Cerebellar cortex (tissue), 1 donor: ENCODE results near the gene SLC9A1.

Experiments
- DNase-seq: peaks from one replicate; pipeline ENCODE4 v3.0.0-alpha.2; 2015; ENCODE audit warnings: low spot score

Gene SLC9A1

DNA sequence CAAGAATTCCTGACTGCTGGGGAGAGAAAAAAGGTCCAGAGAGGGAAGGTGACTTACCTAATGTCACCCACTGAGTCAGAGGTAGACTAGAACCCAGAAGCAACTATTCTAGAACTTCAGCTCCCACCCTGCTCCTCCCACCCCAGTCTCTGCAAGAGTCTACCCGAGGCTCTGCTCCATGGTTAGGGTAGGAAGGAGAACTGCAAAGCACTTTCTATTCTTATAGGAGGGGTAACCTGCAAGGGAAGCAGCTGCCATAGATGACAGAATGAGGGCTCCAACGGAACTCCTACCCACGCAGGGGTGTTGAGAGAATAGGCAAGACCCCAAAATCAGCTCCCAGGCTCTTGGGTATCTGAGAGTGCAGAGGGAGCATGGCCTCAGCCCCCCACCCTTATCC is 4.3 kb downstream of the SLC9A1 start:
- no peak for DNase-seq

DNA sequence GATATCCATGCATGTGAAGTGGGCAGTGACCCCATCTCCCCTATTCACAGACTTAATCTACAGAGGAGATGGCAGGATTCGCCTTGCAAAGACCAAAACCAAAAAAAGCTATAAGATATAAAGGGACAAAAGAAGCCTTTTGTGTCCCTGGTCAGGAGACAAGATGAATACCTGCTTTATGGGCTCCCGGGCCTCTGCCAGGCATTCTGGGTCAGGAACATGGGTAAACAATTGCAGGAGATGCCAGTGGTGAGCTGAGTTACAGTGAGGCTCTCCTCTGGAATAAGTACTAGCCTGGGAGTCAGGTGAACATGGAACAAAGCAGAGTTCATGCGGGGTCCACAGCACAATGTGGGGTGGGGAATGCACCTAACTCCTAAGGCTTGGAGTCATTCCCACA is 4.7 kb downstream of the SLC9A1 start:
- no peak for DNase-seq

DNA sequence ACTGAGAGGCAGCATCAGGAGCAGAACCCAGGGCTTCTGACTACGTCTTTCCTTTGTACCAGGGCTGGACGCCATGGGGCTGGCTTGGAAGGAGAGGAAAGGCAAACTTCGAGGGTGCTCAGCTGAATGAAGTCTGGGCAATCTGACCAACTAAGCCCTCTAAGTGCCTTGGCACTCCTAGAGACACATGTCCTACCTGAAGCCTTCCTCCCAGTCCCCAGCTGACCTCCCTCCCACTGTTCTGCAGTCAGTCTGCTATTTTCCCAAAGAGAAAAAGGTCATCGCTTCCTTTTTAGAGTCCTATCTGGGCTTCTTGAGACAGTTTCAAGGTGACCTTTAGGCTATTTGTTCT is 5.2 kb downstream of the SLC9A1 start:
- DNase-seq, result no peak

DNA sequence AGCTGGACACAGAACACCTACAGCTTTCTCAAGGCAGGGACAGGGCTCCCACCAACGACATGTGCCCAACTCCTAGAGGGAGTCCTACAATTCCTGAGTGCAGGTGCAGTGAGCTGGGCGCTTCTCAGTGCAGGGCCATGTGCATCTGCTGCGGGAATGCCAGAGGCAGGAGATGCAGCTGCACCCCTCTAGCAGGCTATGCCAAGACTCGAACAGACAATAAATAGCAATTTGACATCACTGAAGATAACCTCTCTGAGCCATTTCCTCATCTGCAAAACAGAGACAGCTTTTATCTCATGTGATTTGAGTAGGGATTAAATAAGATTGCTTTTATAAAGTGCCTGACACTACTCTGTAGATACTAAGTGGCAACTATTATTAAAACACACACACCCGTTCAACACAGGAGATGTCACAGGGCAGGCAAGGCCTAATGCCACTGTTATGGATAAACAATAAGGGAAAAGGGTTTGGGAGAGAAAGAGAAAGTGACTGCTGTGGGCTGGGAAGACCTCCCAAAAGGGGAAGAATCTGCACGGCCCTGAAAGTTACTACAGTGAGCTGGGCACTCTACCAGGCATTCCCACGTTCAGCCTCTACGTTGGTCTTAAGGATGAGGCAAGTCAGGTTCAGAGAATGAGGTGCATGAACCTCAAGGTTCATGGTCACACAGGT is 5.7 kb downstream of the SLC9A1 start:
- no peak for DNase-seq

DNA sequence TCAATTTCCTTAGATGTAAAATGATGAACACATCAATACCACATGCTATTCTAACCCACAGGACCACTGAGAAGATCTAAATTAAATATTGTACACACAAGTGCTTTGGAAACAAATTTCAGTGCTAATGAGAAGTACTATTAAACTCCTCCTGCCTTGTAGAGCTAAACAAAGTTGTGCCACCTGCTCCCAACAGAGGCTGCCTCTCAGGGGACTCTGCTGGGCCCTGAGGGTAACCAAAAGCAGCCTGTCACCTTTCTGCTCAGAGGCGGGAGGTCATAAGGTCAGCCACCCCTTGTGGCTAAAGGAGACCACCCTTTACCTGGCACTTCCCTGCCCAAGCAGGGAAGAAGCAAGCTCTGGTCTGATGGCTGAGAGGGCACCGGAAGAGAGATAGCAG is 6.3 kb downstream of the SLC9A1 start:
- DNase-seq, result no peak

DNA sequence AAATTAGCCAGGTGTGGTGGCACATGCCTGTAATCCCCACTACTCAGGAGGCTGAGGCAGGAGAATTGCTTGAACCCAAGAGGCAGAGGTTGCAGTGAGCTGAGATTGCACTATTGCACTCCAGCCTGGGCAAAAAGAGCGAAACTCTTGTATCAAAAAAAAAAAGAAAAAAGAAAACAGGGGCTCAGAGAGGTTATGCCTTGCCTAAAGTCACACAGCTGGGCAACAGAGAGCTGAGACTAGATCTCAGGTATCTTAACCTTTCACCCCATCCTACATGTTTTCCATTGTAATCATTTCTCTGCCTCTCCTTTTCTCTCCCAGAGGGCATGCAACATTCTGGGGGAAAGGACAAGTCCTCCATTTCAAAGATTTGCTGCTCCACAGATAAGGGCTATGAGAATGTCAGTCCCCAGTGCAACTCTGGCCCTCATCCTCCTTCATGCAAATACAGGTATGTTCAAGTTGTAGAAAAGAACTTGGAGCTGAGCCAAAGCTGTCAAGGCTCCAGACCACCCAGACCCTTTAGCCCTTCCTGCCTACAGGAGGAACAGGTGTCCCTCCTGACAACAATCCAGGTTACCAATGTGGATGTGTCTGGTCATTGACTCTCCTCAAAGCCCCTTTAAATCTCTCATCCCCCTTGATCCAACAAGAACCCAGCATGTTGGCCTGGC is 6.9 kb downstream of the SLC9A1 start:
- DNase-seq, result no peak

DNA sequence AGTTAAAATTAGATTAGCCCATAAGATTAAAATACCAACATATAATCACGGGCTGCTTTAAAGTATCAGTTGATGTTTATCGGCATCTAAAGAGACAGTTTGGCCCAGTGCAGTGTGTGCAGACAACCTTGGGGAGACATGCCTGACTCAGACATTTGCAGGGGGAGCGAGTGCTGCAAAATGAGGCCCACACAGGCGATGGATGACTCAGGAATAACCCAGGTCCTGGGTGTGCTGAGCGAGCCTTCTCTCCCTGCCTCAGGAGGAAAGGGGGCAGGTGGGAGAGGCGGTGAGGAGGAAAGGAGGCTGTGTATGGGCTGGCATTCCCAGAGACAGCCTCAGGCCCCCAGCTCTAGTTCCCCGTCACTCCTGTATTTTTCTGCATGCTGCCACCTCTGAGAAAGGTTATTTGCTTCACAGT is 9.0 kb downstream of the SLC9A1 start:
- no peak for DNase-seq

DNA sequence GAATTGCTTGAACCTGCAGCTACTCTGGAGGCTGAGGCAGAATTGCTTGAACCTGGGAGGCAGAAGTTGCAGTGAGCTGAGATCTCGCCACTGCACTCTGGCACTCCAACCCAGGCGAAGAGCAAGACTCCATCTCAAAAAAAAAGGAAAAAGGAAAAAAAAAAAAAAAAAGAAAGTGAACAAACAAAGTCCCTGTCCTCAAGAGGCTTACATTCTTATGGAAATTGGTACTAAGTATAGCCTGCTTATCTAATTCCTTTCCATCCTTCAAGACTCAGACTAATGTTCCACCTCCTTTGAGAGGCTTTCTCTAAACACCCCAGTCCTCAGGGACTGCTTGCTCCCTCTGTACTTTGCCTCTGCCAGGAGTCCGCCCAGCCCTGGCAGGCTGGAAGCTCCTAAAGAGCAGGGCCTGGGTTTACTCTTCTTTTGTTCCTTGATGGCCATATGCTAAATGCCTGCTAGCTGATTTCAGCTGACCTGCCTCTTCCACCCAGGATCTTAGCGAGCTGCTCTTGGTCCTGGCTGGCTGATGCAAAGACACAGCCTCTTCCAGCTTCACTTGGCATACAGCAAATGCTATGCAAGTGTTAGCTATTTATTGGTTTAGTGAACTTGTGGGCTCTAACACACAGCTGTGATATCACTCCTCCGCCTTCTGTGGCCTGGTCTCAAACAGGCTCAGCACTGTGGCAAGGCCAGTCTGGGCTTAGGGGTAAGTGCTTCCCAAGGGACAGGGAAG is 9.8 kb downstream of the SLC9A1 start:
- DNase-seq, result no peak

DNA sequence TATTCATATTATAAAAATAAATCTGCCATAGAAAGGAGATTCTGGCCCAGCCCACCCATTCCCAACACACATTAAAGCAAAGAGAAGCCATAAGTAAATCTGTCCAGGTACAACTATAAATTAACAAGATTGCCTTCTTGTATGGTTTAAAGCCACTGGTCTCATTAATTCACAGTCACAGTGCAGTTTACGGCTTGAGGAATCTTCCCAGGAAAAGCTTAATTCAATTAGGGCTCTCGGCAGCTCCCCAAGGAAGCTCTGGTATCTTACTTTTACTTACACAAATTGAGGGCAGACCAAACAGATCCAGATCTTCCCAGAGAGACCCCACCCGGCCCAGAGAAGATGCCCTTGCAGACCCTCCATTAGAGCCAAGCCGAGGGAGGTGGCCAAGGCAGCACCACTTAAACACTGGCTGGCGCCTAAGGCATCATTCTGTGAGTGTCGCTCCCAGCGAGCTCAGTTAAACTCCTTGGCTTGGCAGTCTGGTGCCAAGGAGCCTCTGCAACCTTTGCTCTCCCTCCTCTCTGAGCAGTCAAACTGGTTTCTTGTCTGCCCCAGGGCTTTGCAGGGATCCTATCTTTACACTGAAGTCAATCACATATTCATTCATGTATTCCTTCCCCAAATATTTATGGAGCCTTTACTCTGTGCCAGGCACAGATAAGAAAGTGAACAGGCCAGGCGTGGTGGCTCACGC is 10.7 kb downstream of the SLC9A1 start:
- no peak for DNase-seq

DNA sequence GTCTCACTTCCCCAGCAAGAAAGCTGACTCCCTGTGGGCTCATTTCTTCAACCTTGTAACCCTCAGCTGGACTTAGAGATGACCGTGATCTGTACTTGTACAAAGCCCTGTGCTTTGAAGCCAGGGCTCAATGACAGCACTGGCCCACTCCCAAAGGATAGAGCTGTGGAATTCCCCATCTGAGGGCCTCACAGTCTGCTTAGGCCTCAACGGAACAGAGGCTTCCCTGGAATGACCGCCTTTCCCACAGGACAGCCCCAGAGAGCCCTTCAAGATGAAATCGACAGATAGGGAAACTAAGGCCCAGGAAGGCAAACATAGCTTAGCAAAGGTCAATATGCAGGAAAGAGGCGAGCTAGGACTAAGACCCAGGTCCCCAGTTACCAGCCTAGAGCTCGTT is 11.5 kb downstream of the SLC9A1 start:
- DNase-seq, result no peak

DNA sequence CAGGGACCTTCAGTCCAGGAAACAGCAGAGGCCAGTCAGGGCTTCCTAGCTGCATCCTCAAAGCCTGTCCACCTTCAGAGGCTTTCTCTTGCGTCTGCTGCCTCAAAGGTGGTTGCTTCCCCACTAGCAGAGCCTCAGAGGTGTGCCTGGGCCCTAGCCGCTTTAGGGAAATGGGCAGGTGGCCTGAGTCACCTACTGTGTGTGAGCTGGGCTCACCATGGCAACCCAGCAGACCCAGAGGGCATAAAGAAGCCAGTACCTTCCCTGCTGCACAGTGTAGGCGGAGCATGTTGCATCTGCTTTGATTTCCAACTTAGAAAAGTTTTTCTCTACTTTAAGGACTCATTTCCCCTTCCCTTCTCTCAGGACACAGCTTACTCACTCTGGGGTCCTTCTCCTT is 12.5 kb downstream of the SLC9A1 start:
- DNase-seq, result no peak

DNA sequence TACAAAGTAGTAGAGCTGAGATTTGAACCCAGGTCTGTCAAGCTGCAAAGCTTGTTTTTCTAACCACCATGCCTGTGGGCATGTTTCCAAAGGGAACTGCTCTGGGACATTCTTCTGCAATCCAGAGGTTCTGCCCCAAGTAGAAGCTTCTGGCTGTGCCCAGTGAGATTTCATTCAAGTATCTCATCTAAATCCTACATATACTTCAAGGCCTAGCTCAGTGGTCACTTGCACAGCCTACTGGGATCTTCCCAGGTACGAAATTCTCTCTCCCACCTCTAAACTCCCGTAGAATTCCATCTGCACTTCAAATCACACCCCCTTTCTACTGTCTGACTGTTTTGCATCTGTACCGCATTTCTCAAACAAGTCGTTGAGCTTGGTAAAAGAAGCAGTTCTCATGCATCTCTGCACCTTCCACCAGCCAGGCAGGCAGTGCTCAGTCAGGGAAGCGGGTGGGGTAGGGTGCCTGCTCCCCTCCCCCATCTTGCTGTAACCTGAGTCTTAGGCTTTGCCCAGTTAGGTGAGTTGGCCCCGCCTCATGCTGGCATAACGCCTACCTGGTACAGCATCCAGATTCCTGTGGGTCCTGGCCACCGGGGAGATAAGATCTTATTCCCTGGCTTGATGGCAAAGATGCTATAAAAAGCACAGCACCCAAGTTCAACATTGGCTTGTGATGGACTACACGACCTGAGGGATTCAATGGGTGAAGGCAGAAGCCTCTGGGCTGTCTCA is 13.5 kb downstream of the SLC9A1 start:
- DNase-seq, result no peak

DNA sequence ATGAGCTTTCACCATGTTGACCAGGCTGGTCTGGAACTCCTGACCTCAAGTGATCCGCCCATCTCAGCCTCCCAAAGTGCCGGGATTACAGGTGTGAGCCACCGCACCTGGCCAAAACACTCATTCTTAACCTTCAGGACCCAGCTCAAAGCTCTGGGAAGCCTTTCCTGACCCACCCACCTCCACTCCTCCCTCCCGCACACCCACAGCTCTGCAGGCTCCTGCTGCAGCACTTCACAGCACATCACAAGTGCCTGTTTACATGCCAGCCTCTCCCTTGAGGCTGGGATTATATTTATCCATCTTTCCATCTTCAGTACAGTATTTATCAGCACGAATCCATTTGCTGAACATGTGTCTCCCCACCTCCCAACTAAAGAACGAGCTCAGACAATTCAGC is 14.9 kb downstream of the SLC9A1 start:
- no peak for DNase-seq

DNA sequence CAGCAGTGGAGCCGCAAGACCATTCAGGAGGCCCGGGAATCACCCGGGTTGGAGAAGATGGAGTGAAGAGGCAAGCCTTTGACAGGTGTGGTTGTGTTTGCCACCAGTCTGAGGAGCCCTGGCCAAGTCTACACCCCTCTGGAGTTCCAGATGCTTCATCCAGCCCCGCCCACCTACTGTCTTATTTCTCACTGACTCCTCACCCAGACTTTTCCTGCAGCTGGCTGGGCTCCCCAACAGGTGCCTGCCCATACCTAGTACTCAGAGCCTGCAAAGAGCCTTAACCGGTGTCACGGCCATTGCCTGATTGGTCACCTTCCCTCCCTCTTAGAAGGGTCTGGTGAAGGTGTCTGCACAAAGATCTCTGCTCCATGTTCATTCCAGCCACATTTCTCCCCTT is 16.0 kb downstream of the SLC9A1 start:
- DNase-seq, result no peak

DNA sequence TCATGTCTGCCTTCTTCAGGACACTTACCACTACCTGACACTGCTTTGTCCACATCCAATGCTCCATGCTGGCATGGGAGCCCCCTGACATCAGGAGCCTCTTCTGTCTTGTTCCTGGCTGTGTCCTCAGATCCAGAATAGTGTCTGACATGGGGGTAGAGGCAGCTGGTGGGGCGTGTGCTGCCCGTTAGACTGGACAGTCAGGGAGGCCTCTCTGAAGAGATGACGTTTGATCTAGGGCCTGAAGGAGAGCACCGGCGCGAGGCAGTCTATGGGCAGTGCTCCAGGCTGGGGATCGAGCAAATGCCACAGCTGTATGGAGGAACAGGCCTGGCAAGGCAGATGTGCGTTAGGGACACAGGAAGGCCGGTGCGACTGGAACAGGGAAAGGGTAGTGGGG is 16.6 kb downstream of the SLC9A1 start:
- no peak for DNase-seq

DNA sequence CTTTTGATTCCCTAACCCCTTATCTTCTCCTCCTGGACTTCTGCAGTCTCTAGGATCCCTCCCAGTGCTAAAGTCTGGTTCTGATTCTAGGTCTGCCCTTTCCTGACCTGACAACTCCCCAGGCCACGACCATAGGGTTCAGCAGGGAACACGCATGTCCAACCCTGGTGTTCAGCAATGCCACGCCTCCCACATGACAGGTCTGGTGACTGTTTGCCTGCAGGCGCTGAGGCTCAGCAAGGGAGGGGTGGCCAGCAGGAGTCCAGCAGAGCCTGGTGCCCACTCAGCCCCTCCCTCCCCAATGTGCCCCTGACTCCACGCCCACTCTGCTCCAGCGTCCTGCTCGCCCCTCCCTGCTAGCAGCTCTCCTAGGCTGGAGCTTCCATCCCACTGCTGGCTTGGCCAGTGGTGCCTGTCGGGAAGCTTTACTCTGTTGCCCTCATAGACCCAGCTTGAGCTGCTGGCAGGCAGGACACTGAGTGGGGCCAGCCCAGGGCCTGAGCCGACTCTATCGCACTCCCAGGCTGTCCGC is 17.3 kb downstream of the SLC9A1 start:
- DNase-seq, result no peak

DNA sequence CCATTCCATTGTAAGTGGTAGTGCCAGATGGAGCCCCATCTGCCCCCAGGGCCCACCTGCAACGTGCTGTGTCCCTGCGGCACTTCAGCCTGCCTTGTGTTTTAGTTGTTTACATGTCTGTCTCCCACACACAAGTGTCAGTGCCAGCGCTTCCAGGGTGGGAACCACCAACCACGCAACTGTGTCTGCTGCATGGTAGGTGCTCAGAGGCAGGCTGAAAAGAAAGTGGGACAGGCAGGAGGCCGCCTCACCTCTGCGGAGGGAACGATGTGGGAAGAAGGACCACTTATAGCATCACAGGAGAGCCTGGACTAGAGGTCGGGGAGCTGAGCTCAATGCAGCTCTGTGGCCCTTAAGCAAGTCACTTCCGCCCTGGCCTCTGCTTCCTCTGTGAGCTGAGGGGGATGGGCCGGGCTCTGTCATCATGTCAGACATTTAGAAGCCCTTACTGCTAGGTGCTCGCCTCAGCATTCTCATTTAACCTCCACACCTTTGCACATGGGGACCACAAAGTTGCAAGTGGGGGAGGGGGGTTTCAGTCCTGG is 17.9 kb downstream of the SLC9A1 start:
- DNase-seq, result peak; percentile 63

DNA sequence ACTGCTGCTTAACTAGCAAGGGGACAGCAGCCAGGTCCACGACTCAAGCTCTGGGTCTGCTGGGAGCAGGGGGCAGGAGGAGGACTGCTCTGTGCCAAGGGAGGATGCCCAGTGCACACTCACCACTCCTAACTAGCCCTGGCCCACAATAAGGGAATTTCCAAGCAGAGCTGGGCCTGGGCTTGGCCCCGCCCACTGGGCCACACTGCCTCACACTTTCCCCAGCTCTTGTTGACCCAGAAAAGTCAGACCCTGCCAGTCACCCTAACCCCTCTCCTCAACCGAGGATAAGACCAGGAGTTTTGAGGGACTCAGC is 18.7 kb downstream of the SLC9A1 start:
- no peak for DNase-seq

DNA sequence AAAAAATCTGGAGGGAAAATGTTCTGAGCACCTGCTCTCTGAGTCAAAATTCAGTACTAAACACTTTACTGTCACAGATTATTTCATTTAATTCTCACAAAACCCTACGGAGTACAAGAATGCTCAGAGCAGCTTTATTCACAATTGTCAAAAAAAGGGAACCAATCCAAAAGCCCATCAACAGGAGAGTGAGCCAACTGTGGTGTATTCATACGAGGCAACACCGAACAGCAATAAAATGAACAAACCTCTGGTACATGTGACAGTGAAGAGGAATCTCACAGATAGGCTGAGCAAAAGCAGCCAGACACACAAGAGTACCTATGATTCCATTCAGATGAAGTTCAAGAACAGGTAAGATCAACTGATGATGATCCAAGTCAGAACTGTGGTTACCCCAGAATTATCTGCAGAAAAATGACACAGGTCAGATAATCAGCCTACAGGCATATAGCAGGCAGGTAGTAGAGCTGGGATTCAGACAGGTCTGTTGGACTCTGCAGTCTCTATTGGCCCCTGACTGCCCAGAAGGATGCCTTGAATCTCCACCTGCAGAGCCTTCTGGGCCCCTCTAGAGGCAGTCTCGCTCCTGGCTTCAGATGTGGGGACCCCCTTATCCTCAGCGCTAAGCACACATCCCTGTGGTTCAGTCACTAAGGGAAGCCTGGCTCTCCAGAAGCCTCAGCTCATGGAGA is 19.2 kb downstream of the SLC9A1 start:
- no peak for DNase-seq

DNA sequence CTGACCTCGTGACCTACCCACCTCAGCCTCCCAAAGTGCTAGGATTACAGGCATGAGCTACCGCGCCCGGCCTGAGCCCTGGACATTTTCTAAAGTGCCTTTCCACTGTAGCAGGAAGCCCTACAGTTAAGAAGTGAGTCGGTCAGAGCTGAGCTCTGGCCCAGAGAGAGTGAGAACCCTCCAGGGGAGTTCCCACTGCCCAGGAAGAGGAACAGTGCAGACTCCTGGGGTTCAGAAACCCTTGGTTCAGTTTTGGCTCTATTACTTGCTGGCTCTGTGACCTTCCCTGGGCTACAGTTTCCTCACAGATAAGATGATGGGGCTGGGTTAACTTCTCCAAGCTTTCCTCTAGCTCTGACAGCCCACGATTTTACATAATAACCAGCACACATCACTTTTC is 20.9 kb downstream of the SLC9A1 start:
- DNase-seq, result no peak

DNA sequence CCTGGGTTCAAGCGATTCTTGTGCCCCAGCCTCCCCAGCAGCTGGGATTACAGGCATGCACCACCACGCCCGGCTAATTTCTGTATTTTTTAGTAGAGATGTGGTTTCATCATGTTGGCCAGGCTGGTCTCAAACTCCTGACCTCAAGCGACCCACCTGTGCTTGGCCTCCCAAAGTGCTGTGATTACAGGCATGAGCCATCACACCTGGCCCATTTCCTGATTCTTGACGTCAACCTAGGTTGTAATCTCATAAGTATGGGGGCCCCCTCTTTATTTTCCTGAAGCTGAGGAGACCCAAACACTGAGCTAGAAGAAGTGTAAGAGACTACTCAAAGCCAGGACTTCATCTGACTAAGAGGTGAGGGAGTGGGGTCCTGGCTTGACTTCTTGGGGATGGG is 21.8 kb downstream of the SLC9A1 start:
- DNase-seq, result no peak
